Fibroblast of lung (primary cell): ENCODE measurements around the gene CELSR2.

Experiments
- EZH2 ChIP-seq: IDR thresholded peaks from 2 replicates; pipeline ENCODE4 v1.5.1; 2012; ENCODE audit warnings: low read length, control low read depth, mild to moderate bottlenecking; ENCODE audit errors: missing control alignments
- TF ChIP-seq, protein P1 (sequence below), 2 donors: IDR thresholded peaks in 1 of 2; conservative IDR thresholded peaks in 1 of 2; 1 replicate in 1 of 2; 2 replicates in 1 of 2; pipeline ENCODE4 v1.5.1; 2011 to 2012; ENCODE audit warnings: low read length in 2 of 2, control low read depth in 1 of 2, inconsistent platforms in 1 of 2, low read depth in 1 of 2, mild to moderate bottlenecking in 1 of 2

DNA sequence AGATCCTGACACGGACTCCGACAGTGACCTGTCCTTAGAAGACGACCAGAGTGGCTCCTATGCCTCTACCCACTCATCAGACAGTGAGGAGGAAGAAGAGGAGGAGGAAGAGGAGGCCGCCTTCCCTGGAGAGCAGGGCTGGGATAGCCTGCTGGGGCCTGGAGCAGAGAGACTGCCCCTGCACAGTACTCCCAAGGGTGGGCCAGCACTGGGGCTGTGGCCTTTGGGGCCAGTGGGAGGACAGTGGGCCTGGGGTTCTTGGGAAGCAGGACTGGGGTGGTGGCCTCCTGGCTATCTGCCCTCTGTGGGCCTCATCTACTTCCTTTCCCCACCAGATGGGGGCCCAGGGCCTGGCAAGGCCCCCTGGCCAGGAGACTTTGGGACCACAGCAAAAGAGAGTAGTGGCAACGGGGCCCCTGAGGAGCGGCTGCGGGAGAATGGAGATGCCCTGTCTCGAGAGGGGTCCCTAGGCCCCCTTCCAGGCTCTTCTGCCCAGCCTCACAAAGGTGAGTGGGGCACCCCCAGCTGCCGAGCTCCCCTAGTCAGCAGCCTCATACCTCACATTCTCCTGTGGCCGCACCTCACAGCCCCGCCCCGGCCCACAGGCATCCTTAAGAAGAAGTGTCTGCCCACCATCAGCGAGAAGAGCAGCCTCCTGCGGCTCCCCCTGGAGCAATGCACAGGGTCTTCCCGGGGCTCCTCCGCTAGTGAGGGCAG is 23.6 kb downstream of the CELSR2 start:
- no peak for TF ChIP-seq EZH2
- TF ChIP-seq, protein P1, sequence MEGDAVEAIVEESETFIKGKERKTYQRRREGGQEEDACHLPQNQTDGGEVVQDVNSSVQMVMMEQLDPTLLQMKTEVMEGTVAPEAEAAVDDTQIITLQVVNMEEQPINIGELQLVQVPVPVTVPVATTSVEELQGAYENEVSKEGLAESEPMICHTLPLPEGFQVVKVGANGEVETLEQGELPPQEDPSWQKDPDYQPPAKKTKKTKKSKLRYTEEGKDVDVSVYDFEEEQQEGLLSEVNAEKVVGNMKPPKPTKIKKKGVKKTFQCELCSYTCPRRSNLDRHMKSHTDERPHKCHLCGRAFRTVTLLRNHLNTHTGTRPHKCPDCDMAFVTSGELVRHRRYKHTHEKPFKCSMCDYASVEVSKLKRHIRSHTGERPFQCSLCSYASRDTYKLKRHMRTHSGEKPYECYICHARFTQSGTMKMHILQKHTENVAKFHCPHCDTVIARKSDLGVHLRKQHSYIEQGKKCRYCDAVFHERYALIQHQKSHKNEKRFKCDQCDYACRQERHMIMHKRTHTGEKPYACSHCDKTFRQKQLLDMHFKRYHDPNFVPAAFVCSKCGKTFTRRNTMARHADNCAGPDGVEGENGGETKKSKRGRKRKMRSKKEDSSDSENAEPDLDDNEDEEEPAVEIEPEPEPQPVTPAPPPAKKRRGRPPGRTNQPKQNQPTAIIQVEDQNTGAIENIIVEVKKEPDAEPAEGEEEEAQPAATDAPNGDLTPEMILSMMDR (conservative IDR thresholded peaks at IDR 0.05 in 1 of 2, IDR thresholded peaks at IDR 0.05 in 1 of 2; ENCODE audit: low read depth in 1 of 2, low read length in 2 of 2) = no peak
